Measurements from ENCODE around the gene TBC1D12.

The TBC1D12 gene

DNA sequence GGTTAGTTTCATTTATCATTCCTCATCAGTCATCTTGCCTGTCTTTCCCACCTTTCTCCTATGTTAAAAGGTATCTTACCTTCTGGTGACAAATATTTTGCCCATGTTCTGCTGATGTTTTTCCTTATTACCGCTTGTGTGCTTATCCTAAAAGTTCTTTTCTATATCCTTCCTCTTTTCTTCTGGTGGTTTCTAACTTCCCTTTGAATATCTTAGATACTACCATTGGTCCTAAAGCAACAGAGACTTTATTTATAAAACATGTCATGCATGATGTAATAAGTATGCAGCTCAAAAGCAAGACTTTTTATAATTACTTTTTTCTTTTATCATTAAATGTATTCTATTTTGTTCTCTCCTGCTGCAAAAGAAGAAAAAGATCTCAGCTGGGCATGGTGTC lies 24.8 kb downstream of the TBC1D12 start:
- no peak overlapping the region for H3K4me3 ChIP-seq (replicated peaks; ENCODE audit: low read depth, low read length)
- TF ChIP-seq, protein P1, sequence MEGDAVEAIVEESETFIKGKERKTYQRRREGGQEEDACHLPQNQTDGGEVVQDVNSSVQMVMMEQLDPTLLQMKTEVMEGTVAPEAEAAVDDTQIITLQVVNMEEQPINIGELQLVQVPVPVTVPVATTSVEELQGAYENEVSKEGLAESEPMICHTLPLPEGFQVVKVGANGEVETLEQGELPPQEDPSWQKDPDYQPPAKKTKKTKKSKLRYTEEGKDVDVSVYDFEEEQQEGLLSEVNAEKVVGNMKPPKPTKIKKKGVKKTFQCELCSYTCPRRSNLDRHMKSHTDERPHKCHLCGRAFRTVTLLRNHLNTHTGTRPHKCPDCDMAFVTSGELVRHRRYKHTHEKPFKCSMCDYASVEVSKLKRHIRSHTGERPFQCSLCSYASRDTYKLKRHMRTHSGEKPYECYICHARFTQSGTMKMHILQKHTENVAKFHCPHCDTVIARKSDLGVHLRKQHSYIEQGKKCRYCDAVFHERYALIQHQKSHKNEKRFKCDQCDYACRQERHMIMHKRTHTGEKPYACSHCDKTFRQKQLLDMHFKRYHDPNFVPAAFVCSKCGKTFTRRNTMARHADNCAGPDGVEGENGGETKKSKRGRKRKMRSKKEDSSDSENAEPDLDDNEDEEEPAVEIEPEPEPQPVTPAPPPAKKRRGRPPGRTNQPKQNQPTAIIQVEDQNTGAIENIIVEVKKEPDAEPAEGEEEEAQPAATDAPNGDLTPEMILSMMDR (IDR thresholded peaks at IDR 0.05; ENCODE audit: insufficient read depth, low read length, poor library complexity, severe bottlenecking) = no peak
- no peak for DNase-seq (ENCODE audit: extremely low read depth, insufficient read length)
- H3K36me3 ChIP-seq (ENCODE audit: control insufficient read depth, insufficient read depth, low read length) = no peaks in the 10 kb centered on the region
- H3K27me3 ChIP-seq (replicated peaks; ENCODE audit: control insufficient read depth, insufficient read depth, low read length) = no peaks in the 10 kb centered on the region

DNA sequence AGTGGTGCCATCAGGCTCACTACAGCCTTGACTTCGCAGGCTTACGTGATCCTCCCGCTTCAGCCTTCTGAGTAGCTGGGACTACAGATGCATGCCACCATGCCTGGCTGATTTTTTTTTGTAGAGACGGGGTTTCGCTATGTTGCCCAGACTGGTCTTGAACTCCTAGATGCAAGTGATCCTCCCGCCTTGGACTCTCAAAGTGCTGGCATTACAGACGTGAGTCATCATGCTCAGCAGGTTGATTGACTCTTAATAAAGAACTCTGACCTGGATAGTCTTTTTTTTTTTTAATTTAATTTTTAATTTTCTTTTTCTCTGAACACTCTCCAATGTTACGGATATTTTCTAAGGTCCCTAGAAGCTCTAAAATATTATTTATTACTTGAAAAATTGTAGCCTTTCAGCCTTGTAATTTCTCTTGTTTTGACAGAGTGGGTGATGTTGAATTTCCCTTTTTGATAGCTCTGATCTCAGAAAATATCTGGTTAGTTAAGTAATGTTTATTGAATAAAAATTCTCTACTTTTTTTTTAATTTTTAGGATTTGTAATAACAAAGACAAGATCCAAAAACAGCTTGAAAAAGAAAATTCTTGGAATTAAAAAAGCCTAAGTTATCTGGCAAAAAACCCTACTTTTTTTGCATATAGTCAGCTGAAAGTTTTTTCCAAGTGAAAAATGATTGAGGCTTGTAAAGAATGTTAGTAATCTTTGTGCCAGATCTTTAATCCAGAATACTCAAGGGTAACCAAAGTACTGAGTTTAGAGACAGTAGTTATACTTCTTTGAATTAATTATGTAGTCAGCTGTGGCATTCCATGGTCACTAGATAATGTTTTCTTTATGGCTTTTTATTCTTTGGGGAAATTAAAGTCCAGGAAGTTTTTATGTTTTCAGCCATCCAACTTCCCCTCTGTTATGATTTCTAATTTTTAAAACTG lies 26.7 kb downstream of the TBC1D12 start:
- TF ChIP-seq, protein P1 (IDR thresholded peaks at IDR 0.05; ENCODE audit: insufficient read depth, low read length, poor library complexity, severe bottlenecking) = no peak
- Histone ChIP-seq H3K4me3 (replicated peaks; ENCODE audit: low read depth, low read length) (no peak overlapping the region), H3K36me3 (ENCODE audit: control insufficient read depth, insufficient read depth, low read length) (no peaks in the 10 kb centered on the region), H3K27me3 (replicated peaks; ENCODE audit: control insufficient read depth, insufficient read depth, low read length) (no peaks in the 10 kb centered on the region)
- no peak for DNase-seq (ENCODE audit: extremely low read depth, insufficient read length)

DNA sequence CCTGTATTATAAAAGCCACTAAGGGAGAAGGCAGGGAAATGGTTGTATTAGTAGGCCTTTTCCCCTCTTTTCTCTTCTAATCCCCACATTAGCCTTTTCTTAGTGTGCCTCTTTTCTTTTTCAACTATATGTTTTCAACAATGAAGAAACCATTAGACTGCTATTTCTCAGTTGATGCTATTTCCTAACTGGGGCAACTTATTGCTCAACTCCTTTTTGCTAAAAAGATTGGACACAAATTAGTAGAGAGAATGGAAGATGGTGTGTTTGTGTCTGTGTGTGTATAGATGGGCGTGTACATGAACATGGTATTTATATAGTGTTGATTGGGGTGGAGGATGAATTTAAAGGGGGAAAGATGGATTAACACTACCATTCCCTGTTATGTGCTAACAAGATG lies 28.4 kb downstream of the TBC1D12 start:
- no peak for DNase-seq (ENCODE audit: extremely low read depth, insufficient read length)
- no peaks in the 10 kb centered on the region for H3K27me3 ChIP-seq (replicated peaks; ENCODE audit: control insufficient read depth, insufficient read depth, low read length)
- H3K4me3 ChIP-seq (replicated peaks; ENCODE audit: low read depth, low read length) = no peak overlapping the region
- no peaks in the 10 kb centered on the region for H3K36me3 ChIP-seq (ENCODE audit: control insufficient read depth, insufficient read depth, low read length)
- TF ChIP-seq, protein P1 (IDR thresholded peaks at IDR 0.05; ENCODE audit: insufficient read depth, low read length, poor library complexity, severe bottlenecking) = no peak

DNA sequence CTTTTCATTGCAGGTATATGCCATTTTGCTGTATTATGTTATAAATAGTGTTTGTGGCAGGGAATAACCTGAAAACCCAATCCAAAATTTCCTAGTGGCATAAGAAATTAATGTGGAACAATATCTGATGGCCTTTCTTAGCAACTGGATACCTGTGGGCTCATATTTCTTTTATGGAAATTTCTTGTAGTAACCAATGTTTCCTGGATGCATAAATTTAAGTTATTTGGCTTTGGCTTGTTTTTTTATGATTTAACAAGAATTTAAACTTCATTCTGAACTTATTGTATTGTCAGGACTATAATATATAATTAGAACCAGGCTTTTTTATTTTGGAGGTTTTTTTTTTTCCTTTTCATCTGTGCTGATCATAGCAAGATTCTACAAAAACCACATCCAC lies 30.1 kb downstream of the TBC1D12 start:
- TF ChIP-seq, protein P1 (IDR thresholded peaks at IDR 0.05; ENCODE audit: insufficient read depth, low read length, poor library complexity, severe bottlenecking) = no peak
- DNase-seq (ENCODE audit: extremely low read depth, insufficient read length) = no peak
- Histone ChIP-seq H3K4me3 (replicated peaks; ENCODE audit: low read depth, low read length) (no peak overlapping the region), H3K36me3 (ENCODE audit: control insufficient read depth, insufficient read depth, low read length) (no peaks in the 10 kb centered on the region), H3K27me3 (replicated peaks; ENCODE audit: control insufficient read depth, insufficient read depth, low read length) (no peaks in the 10 kb centered on the region)

DNA sequence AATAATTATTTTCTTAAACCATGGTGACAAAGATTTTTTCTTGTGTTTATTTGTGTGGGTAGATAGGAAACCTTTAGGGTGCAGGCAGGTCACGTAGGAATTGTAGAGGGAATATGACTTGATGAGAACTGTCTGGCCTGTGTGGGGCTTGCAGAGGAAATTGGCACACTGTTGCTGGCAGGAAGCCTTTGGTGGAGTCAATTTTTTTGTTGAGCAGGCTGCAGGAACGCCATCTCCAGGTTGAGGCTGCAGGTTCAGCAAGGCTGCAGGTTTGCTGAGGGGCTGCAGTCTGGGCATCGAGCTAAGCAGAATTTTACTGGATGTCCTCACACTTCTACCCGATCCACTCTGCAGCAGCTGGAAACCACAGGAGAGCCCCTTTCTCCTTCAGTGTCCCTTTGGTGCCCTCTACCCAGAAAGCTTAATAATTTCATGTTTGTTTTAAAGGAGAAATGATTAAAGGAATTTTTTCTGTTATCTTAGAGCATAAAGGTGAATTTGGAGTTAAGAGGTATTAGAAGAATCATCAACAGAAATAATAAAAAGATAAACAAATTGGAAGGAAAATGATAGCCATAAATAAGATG lies 37.0 kb downstream of the TBC1D12 start:
- H3K36me3 ChIP-seq (ENCODE audit: control insufficient read depth, insufficient read depth, low read length) = no peaks in the 10 kb centered on the region

More for the DNA sequence above, 37.0 kb downstream of the TBC1D12 start:
- TF ChIP-seq, protein P1 (IDR thresholded peaks at IDR 0.05; ENCODE audit: insufficient read depth, low read length, poor library complexity, severe bottlenecking) = no peak
- H3K27me3 ChIP-seq (replicated peaks; ENCODE audit: control insufficient read depth, insufficient read depth, low read length) = no peaks in the 10 kb centered on the region
- no peak overlapping the region for H3K4me3 ChIP-seq (replicated peaks; ENCODE audit: low read depth, low read length)
- no peak for DNase-seq (ENCODE audit: extremely low read depth, insufficient read length)
